SK-N-SH treated with all-trans-retinoic acid at 6 μM for 48 hours (cell line): Measurements from ENCODE around the gene ALOX12.

ENCODE experiments used
- ATAC-seq: fragments of 200-7000 bp; cut with Tn5 transposase; 3 replicates; pipeline ENCODE4 v1.9.1; 2020; ENCODE audit warnings: mild to moderate bottlenecking, moderate library complexity
- BACH2 ChIP-seq: fragments of 250-450 bp; sonication (Bioruptor Pico); IDR thresholded peaks from 2 replicates; pipeline ENCODE4 v1.9.0; 2021; ENCODE audit warnings: mild to moderate bottlenecking, borderline replicate concordance
- CSDC2 ChIP-seq: fragments of 250-450 bp; sonication (Bioruptor Pico); IDR thresholded peaks from 2 replicates; pipeline ENCODE4 v1.5.0; 2020; ENCODE audit warnings: mild to moderate bottlenecking, moderate library complexity
- ESRRG ChIP-seq: fragments of 250-450 bp; sonication (Bioruptor Pico); IDR thresholded peaks from 2 replicates; pipeline ENCODE4 v1.6.1; 2021; ENCODE audit warnings: mild to moderate bottlenecking
- ISL1 ChIP-seq: fragments of 250-450 bp; sonication (Bioruptor Pico); IDR thresholded peaks from 2 replicates; pipeline ENCODE4 v2.1.2; 2022; ENCODE audit warnings: mild to moderate bottlenecking, moderate library complexity
- PPARA ChIP-seq: fragments of 250-450 bp; sonication (Bioruptor Pico); IDR thresholded peaks from 2 replicates; pipeline ENCODE4 v1.5.0; 2020; ENCODE audit warnings: mild to moderate bottlenecking, borderline replicate concordance
- SNAI2 ChIP-seq: fragments of 250-450 bp; sonication (Bioruptor Pico); IDR thresholded peaks from 2 replicates; pipeline ENCODE4 v1.5.0; 2020; ENCODE audit warnings: mild to moderate bottlenecking, moderate library complexity
- TOX ChIP-seq: fragments of 250-450 bp; sonication (Bioruptor Pico); IDR thresholded peaks from 2 replicates; pipeline ENCODE4 v1.8.0; 2021; ENCODE audit warnings: mild to moderate bottlenecking, moderate library complexity, borderline replicate concordance
- ZC3H10 ChIP-seq: fragments of 250-450 bp; sonication (Bioruptor Pico); IDR thresholded peaks from 2 replicates; pipeline ENCODE4 v1.5.1; 2021; ENCODE audit warnings: mild to moderate bottlenecking, moderate library complexity
- ZFP3 ChIP-seq: fragments of 250-450 bp; sonication (Bioruptor Pico); IDR thresholded peaks from 2 replicates; pipeline ENCODE4 v1.5.0; 2020; ENCODE audit warnings: mild to moderate bottlenecking, moderate library complexity
- ZFP30 ChIP-seq: fragments of 450-650 bp; formaldehyde crosslinking; IDR thresholded peaks from 2 replicates; pipeline ENCODE4 v1.5.0; 2022; ENCODE audit warnings: mild to moderate bottlenecking, moderate library complexity
- ZNF565 ChIP-seq: fragments of 450-650 bp; formaldehyde crosslinking; conservative IDR thresholded peaks from 2 replicates; pipeline ENCODE4 v1.5.0; 2020; ENCODE audit warnings: low read depth, mild to moderate bottlenecking, moderate library complexity
- ZNF70 ChIP-seq: fragments of 450-650 bp; formaldehyde crosslinking; IDR thresholded peaks from 2 replicates; pipeline ENCODE4 v1.5.0; 2020; ENCODE audit warnings: mild to moderate bottlenecking, moderate library complexity
- TF ChIP-seq, protein P1 (sequence below): fragments of 250-450 bp; sonication (Bioruptor Pico); IDR thresholded peaks from 2 replicates; pipeline ENCODE4 v1.5.1; 2020; ENCODE audit warnings: low read depth, mild to moderate bottlenecking, moderate library complexity
- TF ChIP-seq, protein P2 (sequence below): fragments of 250-450 bp; sonication (Bioruptor Pico); IDR thresholded peaks from 2 replicates; pipeline ENCODE4 v1.5.1; 2021; ENCODE audit warnings: mild to moderate bottlenecking, moderate library complexity
- TF ChIP-seq, protein P3 (sequence below): fragments of 250-450 bp; sonication (Bioruptor Pico); IDR thresholded peaks from 2 replicates; pipeline ENCODE4 v1.8.0; 2021; ENCODE audit warnings: low read depth, mild to moderate bottlenecking, moderate library complexity, borderline replicate concordance
- TF ChIP-seq, protein P4 (sequence below): fragments of 250-450 bp; sonication (Bioruptor Pico); IDR thresholded peaks from 2 replicates; pipeline ENCODE4 v1.8.0; 2020; ENCODE audit warnings: mild to moderate bottlenecking, moderate library complexity, borderline replicate concordance
- TF ChIP-seq, protein P5 (sequence below): fragments of 250-450 bp; sonication (Bioruptor Pico); IDR thresholded peaks from 2 replicates; pipeline ENCODE4 v1.5.0; 2020; ENCODE audit warnings: mild to moderate bottlenecking, moderate library complexity

Gene ALOX12

DNA sequence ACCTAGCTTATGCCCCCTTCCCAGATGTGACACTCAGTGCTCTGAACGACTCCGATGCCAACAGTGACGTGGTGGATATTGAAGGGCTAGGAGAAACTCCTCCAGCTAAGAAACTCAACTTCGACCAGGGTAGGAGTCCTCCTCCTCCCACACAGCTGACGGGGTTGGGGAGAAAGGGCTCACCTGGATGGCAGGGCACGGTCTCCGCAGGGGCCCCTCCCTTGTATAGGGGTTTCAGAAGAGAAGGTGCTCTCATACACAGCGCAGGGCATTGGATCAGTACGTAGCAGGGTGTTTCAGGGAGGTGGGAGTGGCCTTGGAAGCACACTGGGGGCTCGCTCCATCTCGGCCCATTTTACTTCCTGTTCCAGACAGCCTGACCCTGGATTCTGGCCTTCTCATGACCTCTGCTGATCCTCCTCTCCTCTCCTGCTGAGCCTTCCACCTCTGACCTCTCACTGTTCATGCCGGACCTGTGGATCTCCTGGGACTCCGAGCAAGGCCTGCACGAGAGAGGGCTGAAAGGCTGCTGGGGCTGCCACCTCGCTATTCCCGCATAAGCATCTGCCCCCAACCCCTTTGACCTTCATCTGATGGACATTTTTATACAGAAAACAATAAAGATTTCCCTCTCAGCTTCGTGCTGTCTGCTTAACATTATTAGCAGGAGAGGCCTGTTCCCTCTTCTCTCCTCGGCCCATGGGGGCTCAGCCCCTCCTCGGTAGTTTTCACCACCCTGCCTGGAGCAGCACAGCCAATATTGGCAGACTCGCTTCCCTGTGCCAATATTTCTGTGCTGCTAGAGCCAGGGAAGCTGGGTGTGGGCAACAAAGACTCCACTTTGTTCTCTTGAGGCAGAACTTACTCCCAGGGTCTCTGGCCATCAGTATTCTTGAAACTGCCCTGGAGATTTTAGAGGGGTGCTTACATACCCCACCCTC is 21.3 kb downstream of the ALOX12 start (continued):
- TF ChIP-seq, protein P1, sequence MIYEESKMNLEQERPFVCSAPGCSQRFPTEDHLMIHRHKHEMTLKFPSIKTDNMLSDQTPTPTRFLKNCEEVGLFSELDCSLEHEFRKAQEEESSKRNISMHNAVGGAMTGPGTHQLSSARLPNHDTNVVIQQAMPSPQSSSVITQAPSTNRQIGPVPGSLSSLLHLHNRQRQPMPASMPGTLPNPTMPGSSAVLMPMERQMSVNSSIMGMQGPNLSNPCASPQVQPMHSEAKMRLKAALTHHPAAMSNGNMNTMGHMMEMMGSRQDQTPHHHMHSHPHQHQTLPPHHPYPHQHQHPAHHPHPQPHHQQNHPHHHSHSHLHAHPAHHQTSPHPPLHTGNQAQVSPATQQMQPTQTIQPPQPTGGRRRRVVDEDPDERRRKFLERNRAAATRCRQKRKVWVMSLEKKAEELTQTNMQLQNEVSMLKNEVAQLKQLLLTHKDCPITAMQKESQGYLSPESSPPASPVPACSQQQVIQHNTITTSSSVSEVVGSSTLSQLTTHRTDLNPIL (CRISPR knock-in tag): no peak
- TF ChIP-seq CSDC2: no peak
- TF ChIP-seq ZNF70 (CRISPR knock-in tag): no peak
- TF ChIP-seq ZNF565 (CRISPR knock-in tag): no peak
- TF ChIP-seq, protein P2, sequence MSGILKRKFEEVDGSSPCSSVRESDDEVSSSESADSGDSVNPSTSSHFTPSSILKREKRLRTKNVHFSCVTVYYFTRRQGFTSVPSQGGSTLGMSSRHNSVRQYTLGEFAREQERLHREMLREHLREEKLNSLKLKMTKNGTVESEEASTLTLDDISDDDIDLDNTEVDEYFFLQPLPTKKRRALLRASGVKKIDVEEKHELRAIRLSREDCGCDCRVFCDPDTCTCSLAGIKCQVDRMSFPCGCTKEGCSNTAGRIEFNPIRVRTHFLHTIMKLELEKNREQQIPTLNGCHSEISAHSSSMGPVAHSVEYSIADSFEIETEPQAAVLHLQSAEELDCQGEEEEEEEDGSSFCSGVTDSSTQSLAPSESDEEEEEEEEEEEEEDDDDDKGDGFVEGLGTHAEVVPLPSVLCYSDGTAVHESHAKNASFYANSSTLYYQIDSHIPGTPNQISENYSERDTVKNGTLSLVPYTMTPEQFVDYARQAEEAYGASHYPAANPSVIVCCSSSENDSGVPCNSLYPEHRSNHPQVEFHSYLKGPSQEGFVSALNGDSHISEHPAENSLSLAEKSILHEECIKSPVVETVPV: no peak
- no peak for TF ChIP-seq SNAI2 (CRISPR knock-in tag)
- TF ChIP-seq ISL1 (CRISPR knock-in tag): no peak
- no peak for TF ChIP-seq ZFP3

DNA sequence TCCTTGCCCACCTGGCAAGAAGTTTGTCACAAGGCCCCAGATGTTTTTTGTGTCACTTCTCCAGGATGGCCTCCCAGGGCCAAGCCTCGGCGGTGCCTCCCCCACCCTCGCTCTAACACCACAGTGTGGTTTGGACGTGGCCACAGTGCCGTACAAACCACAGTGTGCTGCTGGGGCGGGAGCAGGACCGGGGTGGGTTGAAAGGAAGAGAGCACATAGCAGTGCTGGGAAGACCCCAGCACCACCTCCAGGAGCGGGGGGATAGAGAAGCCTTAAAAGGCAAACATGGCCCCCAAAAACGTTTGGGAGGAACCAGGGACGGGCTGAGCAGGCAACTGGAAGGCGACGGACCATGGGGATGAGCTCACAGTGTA is 22.0 kb downstream of the ALOX12 start:
- no peak for ATAC-seq
- TF ChIP-seq PPARA (CRISPR knock-in tag) (no peak), ZFP3 (no peak), ZFP30 (no peak), ISL1 (CRISPR knock-in tag) (no peak), TOX (CRISPR knock-in tag) (no peak), ESRRG (CRISPR knock-in tag) (no peak), ZC3H10 (no peak), BACH2 (CRISPR knock-in tag) (no peak)
- TF ChIP-seq, protein P3, sequence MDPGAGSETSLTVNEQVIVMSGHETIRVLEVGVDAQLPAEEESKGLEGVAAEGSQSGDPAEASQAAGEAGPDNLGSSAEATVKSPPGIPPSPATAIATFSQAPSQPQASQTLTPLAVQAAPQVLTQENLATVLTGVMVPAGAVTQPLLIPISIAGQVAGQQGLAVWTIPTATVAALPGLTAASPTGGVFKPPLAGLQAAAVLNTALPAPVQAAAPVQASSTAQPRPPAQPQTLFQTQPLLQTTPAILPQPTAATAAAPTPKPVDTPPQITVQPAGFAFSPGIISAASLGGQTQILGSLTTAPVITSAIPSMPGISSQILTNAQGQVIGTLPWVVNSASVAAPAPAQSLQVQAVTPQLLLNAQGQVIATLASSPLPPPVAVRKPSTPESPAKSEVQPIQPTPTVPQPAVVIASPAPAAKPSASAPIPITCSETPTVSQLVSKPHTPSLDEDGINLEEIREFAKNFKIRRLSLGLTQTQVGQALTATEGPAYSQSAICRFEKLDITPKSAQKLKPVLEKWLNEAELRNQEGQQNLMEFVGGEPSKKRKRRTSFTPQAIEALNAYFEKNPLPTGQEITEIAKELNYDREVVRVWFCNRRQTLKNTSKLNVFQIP (CRISPR knock-in tag): no peak
- TF ChIP-seq, protein P4, sequence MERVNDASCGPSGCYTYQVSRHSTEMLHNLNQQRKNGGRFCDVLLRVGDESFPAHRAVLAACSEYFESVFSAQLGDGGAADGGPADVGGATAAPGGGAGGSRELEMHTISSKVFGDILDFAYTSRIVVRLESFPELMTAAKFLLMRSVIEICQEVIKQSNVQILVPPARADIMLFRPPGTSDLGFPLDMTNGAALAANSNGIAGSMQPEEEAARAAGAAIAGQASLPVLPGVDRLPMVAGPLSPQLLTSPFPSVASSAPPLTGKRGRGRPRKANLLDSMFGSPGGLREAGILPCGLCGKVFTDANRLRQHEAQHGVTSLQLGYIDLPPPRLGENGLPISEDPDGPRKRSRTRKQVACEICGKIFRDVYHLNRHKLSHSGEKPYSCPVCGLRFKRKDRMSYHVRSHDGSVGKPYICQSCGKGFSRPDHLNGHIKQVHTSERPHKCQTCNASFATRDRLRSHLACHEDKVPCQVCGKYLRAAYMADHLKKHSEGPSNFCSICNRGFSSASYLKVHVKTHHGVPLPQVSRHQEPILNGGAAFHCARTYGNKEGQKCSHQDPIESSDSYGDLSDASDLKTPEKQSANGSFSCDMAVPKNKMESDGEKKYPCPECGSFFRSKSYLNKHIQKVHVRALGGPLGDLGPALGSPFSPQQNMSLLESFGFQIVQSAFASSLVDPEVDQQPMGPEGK (CRISPR knock-in tag): no peak
- TF ChIP-seq, protein P1 (CRISPR knock-in tag): no peak
- TF ChIP-seq, protein P2: no peak
- TF ChIP-seq, protein P5, sequence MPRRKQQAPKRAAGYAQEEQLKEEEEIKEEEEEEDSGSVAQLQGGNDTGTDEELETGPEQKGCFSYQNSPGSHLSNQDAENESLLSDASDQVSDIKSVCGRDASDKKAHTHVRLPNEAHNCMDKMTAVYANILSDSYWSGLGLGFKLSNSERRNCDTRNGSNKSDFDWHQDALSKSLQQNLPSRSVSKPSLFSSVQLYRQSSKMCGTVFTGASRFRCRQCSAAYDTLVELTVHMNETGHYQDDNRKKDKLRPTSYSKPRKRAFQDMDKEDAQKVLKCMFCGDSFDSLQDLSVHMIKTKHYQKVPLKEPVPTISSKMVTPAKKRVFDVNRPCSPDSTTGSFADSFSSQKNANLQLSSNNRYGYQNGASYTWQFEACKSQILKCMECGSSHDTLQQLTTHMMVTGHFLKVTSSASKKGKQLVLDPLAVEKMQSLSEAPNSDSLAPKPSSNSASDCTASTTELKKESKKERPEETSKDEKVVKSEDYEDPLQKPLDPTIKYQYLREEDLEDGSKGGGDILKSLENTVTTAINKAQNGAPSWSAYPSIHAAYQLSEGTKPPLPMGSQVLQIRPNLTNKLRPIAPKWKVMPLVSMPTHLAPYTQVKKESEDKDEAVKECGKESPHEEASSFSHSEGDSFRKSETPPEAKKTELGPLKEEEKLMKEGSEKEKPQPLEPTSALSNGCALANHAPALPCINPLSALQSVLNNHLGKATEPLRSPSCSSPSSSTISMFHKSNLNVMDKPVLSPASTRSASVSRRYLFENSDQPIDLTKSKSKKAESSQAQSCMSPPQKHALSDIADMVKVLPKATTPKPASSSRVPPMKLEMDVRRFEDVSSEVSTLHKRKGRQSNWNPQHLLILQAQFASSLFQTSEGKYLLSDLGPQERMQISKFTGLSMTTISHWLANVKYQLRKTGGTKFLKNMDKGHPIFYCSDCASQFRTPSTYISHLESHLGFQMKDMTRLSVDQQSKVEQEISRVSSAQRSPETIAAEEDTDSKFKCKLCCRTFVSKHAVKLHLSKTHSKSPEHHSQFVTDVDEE (CRISPR knock-in tag): no peak
